AG04449 (cell line): ENCODE data around the gene DLGAP5.

Experiments used
- CTCF ChIA-PET: fragments of 350-600 bp; formaldehyde crosslinking; extraction: SDS; loops from one replicate; lab custom pipeline; 2021; ENCODE audit warnings: antibody characterized with exemption; lab: Yijun Ruan, JAX
- POLR2A ChIA-PET: fragments of 400-600, 350-600 bp; formaldehyde crosslinking; extraction: SDS; loops from one replicate; lab custom pipeline; 2020; ENCODE audit warnings: antibody characterized with exemption, inconsistent platforms; lab: Yijun Ruan, JAX
- DNase-seq: peaks from one replicate; pipeline ENCODE4 v3.0.0-alpha.2; 2010; ENCODE audit warnings: low read depth, low spot score
- H3K4me3 ChIP-seq: 2 replicates; pipeline ENCODE4 v1.5.1; 2011; ENCODE audit warnings: low read depth, mild to moderate bottlenecking, control low read depth, low read length
- CTCF ChIP-seq: IDR thresholded peaks from one replicate; pipeline ENCODE4 v1.5.1; 2011; ENCODE audit warnings: mild to moderate bottlenecking, moderate library complexity, low read length, control low read depth, inconsistent platforms; ENCODE audit not compliant: insufficient read depth; ENCODE audit errors: missing control alignments

Gene DLGAP5

GRCh38 chr14:55146425-55146824, 45.0 kb downstream of the DLGAP5 start:
- CTCF ChIA-PET, result interaction anchor here (1.3 to 2.2 kb wide), 3 partner anchors 9 to 15 kb away, joined by 3 to 13 read pairs (median 8); no protein-coding TSS in a partner anchor
- no peak for DNase-seq
- TF ChIP-seq CTCF, result no peak
- H3K4me3 ChIP-seq, result no peak overlapping the region
- POLR2A ChIA-PET, result no interaction called here

- H3K4me3 ChIP-seq, result no peak overlapping the region
- TF ChIP-seq CTCF, result no peak
- POLR2A ChIA-PET, result no interaction called here
- CTCF ChIA-PET, result interaction anchor here (0.7 to 1.1 kb wide), 2 partner anchors 9 to 51 kb away, joined by 3 to 5 read pairs; no protein-coding TSS in a partner anchor
- no peak for DNase-seq
These were observed 48.9 kb downstream of the DLGAP5 start for GRCh38 chr14:55142466-55142865.

GRCh38 chr14:55141825-55142224, 49.6 kb downstream of the DLGAP5 start:
- no peak overlapping the region for H3K4me3 ChIP-seq
- DNase-seq, result no peak
- no peak for TF ChIP-seq CTCF
- ChIA-PET POLR2A (no interaction called here), CTCF (interaction anchor here (0.7 to 1.1 kb wide), 2 partner anchors 8 to 50 kb away, joined by 3 to 5 read pairs; no protein-coding TSS in a partner anchor)

- DNase-seq, result no peak
- CTCF ChIA-PET, result interaction anchor here (1.1 to 6.7 kb wide), 3 partner anchors 21 to 95 kb away, joined by 3 to 38 read pairs (median 15); no protein-coding TSS in a partner anchor
These were observed 51.5 kb downstream of the DLGAP5 start for GRCh38 chr14:55139696-55140509.

GRCh38 chr14:55139141-55139540, 52.2 kb downstream of the DLGAP5 start:
- CTCF ChIA-PET, result interaction anchor here (1.1 to 6.7 kb wide), 4 partner anchors 22 to 94 kb away, joined by 3 to 38 read pairs (median 9); no protein-coding TSS in a partner anchor
- POLR2A ChIA-PET, result no interaction called here
- H3K4me3 ChIP-seq, result no peak overlapping the region
- TF ChIP-seq CTCF, result no peak
- no peak for DNase-seq

More at GRCh38 chr14:55139696-55140509, 51.5 kb downstream of the DLGAP5 start:
- POLR2A ChIA-PET, result no interaction called here
- no peak overlapping the region for H3K4me3 ChIP-seq
- TF ChIP-seq CTCF, result no peak

GRCh38 chr14:55138091-55138490, 53.3 kb downstream of the DLGAP5 start:
- DNase-seq, result no peak
- POLR2A ChIA-PET, result interaction anchor here (0.6 kb wide), 1 partner anchor 8 kb away, joined by 3 read pairs; no protein-coding TSS in a partner anchor
- TF ChIP-seq CTCF, result no peak
- no peak overlapping the region for H3K4me3 ChIP-seq
- CTCF ChIA-PET, result interaction anchor here (0.9 to 6.7 kb wide), 9 partner anchors 9 to 49 kb away, joined by 3 to 38 read pairs (median 6); no protein-coding TSS in a partner anchor
